Activated CD4-positive, alpha-beta T cell treated with anti-CD3 and anti-CD28 coated beads, Interleukin-2, amount 50 U/mL, for 1 hour (primary cell): ENCODE data around the gene SIM1.

ENCODE experiments used
- DNase-seq: peaks from one replicate; pipeline ENCODE4 v3.0.0-alpha.2; 2020

The SIM1 gene

GRCh38 chr6:100347901-100348550, 116.7 kb downstream of the SIM1 start:
- no peak for DNase-seq

- no peak for DNase-seq
These were observed 117.9 kb downstream of the SIM1 start for GRCh38 chr6:100346828-100347227.

- DNase-seq, result no peak
These were observed 118.5 kb downstream of the SIM1 start for GRCh38 chr6:100346203-100346602.

GRCh38 chr6:100344761-100345160, 120.0 kb downstream of the SIM1 start:
- DNase-seq, result no peak

- DNase-seq, result no peak
These were observed 120.4 kb downstream of the SIM1 start for GRCh38 chr6:100344321-100344720.

- DNase-seq, result no peak
These were observed 121.2 kb downstream of the SIM1 start for GRCh38 chr6:100343316-100344077.

- no peak for DNase-seq
These were observed 121.9 kb downstream of the SIM1 start for GRCh38 chr6:100342830-100343229.

GRCh38 chr6:100339574-100340255, 125.0 kb downstream of the SIM1 start:
- no peak for DNase-seq

GRCh38 chr6:100338090-100338489, 126.6 kb downstream of the SIM1 start:
- DNase-seq, result no peak

GRCh38 chr6:100336876-100337275, 127.8 kb downstream of the SIM1 start:
- no peak for DNase-seq

GRCh38 chr6:100335991-100336390, 128.7 kb downstream of the SIM1 start:
- no peak for DNase-seq
